HepG2 (cell line): ENCODE data around the gene TSGA10IP. TPM values are rescaled to one million over a fixed set of nuclear protein-coding genes. Genes with fewer than 3 reads are reported as not detected.

Experiments used
- CREM ChIP-seq, 2 experiments: sonication (generic) in 1 of 2; formaldehyde crosslinking in 1 of 2; IDR thresholded peaks; 2 replicates each; pipeline versions ENCODE4 v1.4.0 to v1.6.1; 2016 to 2020; ENCODE audit warnings: antibody characterized with exemption in 1 of 2, mild to moderate bottlenecking in 1 of 2, missing genetic modification reagents in 1 of 2
- FLYWCH1 ChIP-seq: sonication (generic); formaldehyde crosslinking; IDR thresholded peaks from 2 replicates; pipeline ENCODE4 v1.8.1; 2023; ENCODE audit warnings: mild to moderate bottlenecking, missing genetic modification reagents
- HMG20B ChIP-seq: conservative IDR thresholded peaks from 2 replicates; pipeline ENCODE4 v1.6.1; 2016; ENCODE audit warnings: missing genetic modification reagents, missing compliant biosample characterization
- HNRNPK ChIP-seq: fragments of 200-400 bp; formaldehyde crosslinking; IDR thresholded peaks from 2 replicates; pipeline ENCODE4 v1.6.1; 2018; ENCODE audit warnings: low read length, low read depth, moderate library complexity, mild to moderate bottlenecking; ENCODE audit not compliant: poor library complexity, severe bottlenecking
- KLF6 ChIP-seq: IDR thresholded peaks from 2 replicates; pipeline ENCODE4 v1.8.0; 2016; ENCODE audit warnings: missing biosample characterization, missing genetic modification reagents
- MYC ChIP-seq: sonication (generic); formaldehyde crosslinking; IDR thresholded peaks from 2 replicates; pipeline ENCODE4 v1.9.0; 2021; ENCODE audit warnings: missing genetic modification reagents, borderline replicate concordance
- NR2F6 ChIP-seq, 2 experiments: IDR thresholded peaks; 2 replicates each; pipeline ENCODE4 v1.6.1; 2016; ENCODE audit warnings: antibody characterized with exemption in 1 of 2, mild to moderate bottlenecking in 1 of 2
- SIN3A ChIP-seq: IDR thresholded peaks from 2 replicates; pipeline ENCODE4 v1.6.1; 2011; ENCODE audit warnings: low read depth, mild to moderate bottlenecking, control low read depth, low read length, borderline replicate concordance
- SIX1 ChIP-seq: sonication (generic); formaldehyde crosslinking; IDR thresholded peaks from 2 replicates; pipeline ENCODE4 v1.4.0; 2020; ENCODE audit warnings: missing genetic modification reagents, borderline replicate concordance
- ZFAT ChIP-seq: sonication (generic); formaldehyde crosslinking; conservative IDR thresholded peaks from 2 replicates; pipeline ENCODE4 v1.8.1; 2023; ENCODE audit warnings: missing genetic modification reagents, inconsistent platforms
- ZNF510 ChIP-seq: sonication (generic); formaldehyde crosslinking; IDR thresholded peaks from 2 replicates; pipeline ENCODE4 v1.4.0; 2020; ENCODE audit warnings: low read depth, mild to moderate bottlenecking, missing genetic modification reagents
- polyA plus RNA-seq, 8 experiments: library from polyadenylated mRNA; depleted of rRNA in 3 of 8; stranded (reverse) in 7 of 8; unstranded in 1 of 8; fragments of >200 nt; fragmentation: Illumina TruSeq in 4 of 8; extraction: Trizol in 4 of 8; gene quantifications; 2 replicates each; pipeline versions ENCODE4 v1.2.1 to v1.2.3, GENCODE V29; 2011 to 2016; ENCODE audit warnings: low read depth in 4 of 8, missing spikeins in 1 of 8, mixed read lengths in 1 of 8; ENCODE audit not compliant: insufficient read depth in 1 of 8
- total RNA-seq, 5 experiments: library from RNA; depleted of rRNA; stranded (reverse); fragments of >200 nt; fragmentation: Illumina TruSeq; extraction: Trizol; gene quantifications; 2 replicates each; pipeline ENCODE4 v1.2.3, GENCODE V29; 2016; ENCODE audit warnings: low read depth in 1 of 5
- TF ChIP-seq, protein P1 (sequence below): IDR thresholded peaks from 2 replicates; pipeline ENCODE4 v1.6.1; 2016; ENCODE audit warnings: low read depth, borderline replicate concordance
- TF ChIP-seq, protein P2 (sequence below): IDR thresholded peaks from 2 replicates; pipeline ENCODE4 v1.6.1; 2016; ENCODE audit warnings: missing compliant biosample characterization, missing genetic modification reagents, borderline replicate concordance
- TF ChIP-seq, protein P3 (sequence below): sonication (generic); formaldehyde crosslinking; IDR thresholded peaks from 2 replicates; pipeline ENCODE4 v1.4.0; 2020; ENCODE audit warnings: missing genetic modification reagents
- TF ChIP-seq, protein P4 (sequence below): sonication (generic); formaldehyde crosslinking; conservative IDR thresholded peaks from 2 replicates; pipeline ENCODE4 v1.4.0; 2020; ENCODE audit warnings: mild to moderate bottlenecking, missing genetic modification reagents, moderate library complexity
- TF ChIP-seq, protein P5 (sequence below): sonication (generic); formaldehyde crosslinking; IDR thresholded peaks from 2 replicates; pipeline ENCODE4 v1.4.0; 2020; ENCODE audit warnings: missing genetic modification reagents

Gene TSGA10IP
- total and polyA plus RNA-seq, 2 of the 13 experiments (the other 11 are each of a cell fraction or from before 2014, with no cell fraction given), result not detected

DNA sequence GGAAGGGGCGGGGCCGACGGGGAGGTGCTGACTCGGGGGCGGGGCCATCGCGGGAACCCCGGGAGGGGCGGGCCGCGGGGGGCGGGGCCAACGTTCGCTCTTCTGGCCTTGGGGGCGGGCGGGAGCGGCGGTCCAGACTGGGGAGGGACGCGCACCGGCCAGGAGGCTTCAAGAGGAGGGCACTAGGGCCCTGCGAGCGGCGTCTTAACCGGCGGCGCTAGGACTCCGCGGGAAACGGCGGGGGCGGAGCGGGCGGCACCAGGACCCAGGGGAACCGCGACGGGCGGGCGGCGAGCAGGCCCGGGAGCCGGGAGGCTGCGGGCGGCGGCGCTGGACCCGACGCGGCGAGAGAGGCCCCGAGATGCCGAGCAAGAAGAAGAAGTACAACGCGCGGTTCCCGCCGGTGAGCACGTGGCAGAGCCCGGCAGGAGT, 26.1 kb upstream of the TSGA10IP start, which contains the start of gene DRAP1 (continued):
- TF ChIP-seq, protein P1, sequence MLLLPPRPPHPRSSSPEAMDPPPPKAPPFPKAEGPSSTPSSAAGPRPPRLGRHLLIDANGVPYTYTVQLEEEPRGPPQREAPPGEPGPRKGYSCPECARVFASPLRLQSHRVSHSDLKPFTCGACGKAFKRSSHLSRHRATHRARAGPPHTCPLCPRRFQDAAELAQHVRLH (CRISPR knock-in tag), result peak; percentile 73; the same call in 1 of the 2 replicates
- TF ChIP-seq, protein P2, sequence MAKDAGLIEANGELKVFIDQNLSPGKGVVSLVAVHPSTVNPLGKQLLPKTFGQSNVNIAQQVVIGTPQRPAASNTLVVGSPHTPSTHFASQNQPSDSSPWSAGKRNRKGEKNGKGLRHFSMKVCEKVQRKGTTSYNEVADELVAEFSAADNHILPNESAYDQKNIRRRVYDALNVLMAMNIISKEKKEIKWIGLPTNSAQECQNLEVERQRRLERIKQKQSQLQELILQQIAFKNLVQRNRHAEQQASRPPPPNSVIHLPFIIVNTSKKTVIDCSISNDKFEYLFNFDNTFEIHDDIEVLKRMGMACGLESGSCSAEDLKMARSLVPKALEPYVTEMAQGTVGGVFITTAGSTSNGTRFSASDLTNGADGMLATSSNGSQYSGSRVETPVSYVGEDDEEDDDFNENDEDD (CRISPR knock-in tag), result peak; percentile 79; the same call in 1 of the 2 replicates
- TF ChIP-seq NR2F6 (IDR thresholded peaks at IDR 0.05) (no peak), NR2F6 (CRISPR knock-in tag; IDR thresholded peaks at IDR 0.05) (peak; percentile 68), ZFAT (CRISPR knock-in tag) (no peak), HNRNPK (peak; percentile 69), CREM (IDR thresholded peaks at IDR 0.05) (no peak), CREM (CRISPR knock-in tag; IDR thresholded peaks at IDR 0.05) (peak; percentile 58; the same call in 1 of the 2 replicates), SIX1 (CRISPR knock-in tag) (no peak), MYC (peak; percentile 69), ZNF510 (no peak), HMG20B (CRISPR knock-in tag) (peak; percentile 65; the same call in 1 of the 2 replicates), SIN3A (peak; percentile 79; the same call in 1 of the 2 replicates), KLF6 (CRISPR knock-in tag) (peak; percentile 77; the same call in 1 of the 2 replicates), FLYWCH1 (CRISPR knock-in tag) (no peak)
- TF ChIP-seq, protein P3, sequence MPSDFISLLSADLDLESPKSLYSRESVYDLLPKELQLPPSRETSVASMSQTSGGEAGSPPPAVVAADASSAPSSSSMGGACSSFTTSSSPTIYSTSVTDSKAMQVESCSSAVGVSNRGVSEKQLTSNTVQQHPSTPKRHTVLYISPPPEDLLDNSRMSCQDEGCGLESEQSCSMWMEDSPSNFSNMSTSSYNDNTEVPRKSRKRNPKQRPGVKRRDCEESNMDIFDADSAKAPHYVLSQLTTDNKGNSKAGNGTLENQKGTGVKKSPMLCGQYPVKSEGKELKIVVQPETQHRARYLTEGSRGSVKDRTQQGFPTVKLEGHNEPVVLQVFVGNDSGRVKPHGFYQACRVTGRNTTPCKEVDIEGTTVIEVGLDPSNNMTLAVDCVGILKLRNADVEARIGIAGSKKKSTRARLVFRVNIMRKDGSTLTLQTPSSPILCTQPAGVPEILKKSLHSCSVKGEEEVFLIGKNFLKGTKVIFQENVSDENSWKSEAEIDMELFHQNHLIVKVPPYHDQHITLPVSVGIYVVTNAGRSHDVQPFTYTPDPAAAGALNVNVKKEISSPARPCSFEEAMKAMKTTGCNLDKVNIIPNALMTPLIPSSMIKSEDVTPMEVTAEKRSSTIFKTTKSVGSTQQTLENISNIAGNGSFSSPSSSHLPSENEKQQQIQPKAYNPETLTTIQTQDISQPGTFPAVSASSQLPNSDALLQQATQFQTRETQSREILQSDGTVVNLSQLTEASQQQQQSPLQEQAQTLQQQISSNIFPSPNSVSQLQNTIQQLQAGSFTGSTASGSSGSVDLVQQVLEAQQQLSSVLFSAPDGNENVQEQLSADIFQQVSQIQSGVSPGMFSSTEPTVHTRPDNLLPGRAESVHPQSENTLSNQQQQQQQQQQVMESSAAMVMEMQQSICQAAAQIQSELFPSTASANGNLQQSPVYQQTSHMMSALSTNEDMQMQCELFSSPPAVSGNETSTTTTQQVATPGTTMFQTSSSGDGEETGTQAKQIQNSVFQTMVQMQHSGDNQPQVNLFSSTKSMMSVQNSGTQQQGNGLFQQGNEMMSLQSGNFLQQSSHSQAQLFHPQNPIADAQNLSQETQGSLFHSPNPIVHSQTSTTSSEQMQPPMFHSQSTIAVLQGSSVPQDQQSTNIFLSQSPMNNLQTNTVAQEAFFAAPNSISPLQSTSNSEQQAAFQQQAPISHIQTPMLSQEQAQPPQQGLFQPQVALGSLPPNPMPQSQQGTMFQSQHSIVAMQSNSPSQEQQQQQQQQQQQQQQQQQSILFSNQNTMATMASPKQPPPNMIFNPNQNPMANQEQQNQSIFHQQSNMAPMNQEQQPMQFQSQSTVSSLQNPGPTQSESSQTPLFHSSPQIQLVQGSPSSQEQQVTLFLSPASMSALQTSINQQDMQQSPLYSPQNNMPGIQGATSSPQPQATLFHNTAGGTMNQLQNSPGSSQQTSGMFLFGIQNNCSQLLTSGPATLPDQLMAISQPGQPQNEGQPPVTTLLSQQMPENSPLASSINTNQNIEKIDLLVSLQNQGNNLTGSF, result peak; percentile 88
- TF ChIP-seq, protein P4, sequence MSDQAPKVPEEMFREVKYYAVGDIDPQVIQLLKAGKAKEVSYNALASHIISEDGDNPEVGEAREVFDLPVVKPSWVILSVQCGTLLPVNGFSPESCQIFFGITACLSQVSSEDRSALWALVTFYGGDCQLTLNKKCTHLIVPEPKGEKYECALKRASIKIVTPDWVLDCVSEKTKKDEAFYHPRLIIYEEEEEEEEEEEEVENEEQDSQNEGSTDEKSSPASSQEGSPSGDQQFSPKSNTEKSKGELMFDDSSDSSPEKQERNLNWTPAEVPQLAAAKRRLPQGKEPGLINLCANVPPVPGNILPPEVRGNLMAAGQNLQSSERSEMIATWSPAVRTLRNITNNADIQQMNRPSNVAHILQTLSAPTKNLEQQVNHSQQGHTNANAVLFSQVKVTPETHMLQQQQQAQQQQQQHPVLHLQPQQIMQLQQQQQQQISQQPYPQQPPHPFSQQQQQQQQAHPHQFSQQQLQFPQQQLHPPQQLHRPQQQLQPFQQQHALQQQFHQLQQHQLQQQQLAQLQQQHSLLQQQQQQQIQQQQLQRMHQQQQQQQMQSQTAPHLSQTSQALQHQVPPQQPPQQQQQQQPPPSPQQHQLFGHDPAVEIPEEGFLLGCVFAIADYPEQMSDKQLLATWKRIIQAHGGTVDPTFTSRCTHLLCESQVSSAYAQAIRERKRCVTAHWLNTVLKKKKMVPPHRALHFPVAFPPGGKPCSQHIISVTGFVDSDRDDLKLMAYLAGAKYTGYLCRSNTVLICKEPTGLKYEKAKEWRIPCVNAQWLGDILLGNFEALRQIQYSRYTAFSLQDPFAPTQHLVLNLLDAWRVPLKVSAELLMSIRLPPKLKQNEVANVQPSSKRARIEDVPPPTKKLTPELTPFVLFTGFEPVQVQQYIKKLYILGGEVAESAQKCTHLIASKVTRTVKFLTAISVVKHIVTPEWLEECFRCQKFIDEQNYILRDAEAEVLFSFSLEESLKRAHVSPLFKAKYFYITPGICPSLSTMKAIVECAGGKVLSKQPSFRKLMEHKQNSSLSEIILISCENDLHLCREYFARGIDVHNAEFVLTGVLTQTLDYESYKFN, result peak; percentile 66
- TF ChIP-seq, protein P5, sequence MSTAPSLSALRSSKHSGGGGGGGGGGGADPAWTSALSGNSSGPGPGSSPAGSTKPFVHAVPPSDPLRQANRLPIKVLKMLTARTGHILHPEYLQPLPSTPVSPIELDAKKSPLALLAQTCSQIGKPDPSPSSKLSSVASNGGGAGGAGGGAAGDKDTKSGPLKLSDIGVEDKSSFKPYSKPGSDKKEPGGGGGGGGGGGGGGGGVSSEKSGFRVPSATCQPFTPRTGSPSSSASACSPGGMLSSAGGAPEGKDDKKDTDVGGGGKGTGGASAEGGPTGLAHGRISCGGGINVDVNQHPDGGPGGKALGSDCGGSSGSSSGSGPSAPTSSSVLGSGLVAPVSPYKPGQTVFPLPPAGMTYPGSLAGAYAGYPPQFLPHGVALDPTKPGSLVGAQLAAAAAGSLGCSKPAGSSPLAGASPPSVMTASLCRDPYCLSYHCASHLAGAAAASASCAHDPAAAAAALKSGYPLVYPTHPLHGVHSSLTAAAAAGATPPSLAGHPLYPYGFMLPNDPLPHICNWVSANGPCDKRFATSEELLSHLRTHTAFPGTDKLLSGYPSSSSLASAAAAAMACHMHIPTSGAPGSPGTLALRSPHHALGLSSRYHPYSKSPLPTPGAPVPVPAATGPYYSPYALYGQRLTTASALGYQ, result peak; percentile 88
